Stimulated activated CD4-positive, alpha-beta T cell treated with anti-CD3 and anti-CD28 coated beads, Interleukin-15, amount 100 ng/mL, for 24 hours (primary cell): ENCODE results near the gene KCNH6.

Source experiments
- DNase-seq: peaks from one replicate; pipeline ENCODE4 v3.0.0-alpha.2; 2020

The KCNH6 gene

GRCh38 chr17:63534816-63535455 lies 11.8 kb downstream of the KCNH6 start:
- DNase-seq, result no peak

DNA sequence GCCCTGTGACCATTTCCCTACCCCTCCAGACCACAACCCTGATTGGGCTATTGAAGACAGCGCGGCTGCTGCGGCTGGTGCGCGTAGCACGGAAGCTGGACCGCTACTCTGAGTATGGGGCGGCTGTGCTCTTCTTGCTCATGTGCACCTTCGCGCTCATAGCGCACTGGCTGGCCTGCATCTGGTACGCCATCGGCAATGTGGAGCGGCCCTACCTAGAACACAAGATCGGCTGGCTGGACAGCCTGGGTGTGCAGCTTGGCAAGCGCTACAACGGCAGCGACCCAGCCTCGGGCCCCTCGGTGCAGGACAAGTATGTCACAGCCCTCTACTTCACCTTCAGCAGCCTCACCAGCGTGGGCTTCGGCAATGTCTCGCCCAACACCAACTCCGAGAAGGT lies 12.5 kb downstream of the KCNH6 start:
- DNase-seq, result no peak

DNA sequence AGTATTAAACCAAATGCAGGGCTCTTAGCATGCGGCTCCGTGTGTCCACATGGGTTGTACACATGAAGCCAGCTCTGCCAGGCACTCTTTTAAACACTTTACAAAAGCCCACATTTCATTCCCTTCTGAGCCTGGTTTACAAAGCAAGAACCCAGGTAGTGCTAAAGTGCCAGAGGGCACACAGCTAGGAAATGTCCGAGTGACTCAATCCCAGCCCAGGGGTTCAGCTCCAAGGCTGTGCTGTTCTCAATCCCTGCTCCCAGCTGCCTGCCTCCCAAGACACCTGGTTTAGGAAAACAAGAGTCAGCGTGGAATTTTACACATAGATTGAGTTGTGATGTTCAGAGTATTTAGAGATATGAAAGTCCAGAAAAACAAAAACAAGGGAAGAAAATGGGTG lies 13.8 kb downstream of the KCNH6 start:
- no peak for DNase-seq

DNA sequence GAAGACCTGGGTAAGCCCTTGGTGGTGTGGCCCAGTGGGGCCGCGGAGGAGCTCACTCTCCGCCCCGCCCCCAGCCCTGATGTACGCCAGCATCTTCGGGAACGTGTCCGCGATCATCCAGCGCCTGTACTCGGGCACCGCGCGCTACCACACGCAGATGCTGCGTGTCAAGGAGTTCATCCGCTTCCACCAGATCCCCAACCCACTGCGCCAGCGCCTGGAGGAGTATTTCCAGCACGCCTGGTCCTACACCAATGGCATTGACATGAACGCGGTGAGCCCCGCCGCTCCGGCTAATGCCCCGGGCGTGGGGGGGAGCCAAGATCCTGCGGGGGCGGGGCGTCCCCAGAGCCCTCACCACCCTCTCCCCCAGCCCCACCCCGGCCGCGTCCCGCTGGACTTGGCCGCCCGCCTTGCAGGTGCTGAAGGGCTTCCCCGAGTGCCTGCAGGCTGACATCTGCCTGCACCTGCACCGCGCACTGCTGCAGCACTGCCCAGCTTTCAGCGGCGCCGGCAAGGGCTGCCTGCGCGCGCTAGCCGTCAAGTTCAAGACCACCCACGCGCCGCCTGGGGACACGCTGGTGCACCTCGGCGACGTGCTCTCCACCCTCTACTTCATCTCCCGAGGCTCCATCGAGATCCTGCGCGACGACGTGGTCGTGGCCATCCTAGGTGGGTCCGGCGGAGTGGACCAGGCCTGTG lies 15.0 kb downstream of the KCNH6 start:
- DNase-seq, result peak; percentile 32

- no peak for DNase-seq
Measured at GRCh38 chr17:63538693-63539595, 15.8 kb downstream of the KCNH6 start.

DNA sequence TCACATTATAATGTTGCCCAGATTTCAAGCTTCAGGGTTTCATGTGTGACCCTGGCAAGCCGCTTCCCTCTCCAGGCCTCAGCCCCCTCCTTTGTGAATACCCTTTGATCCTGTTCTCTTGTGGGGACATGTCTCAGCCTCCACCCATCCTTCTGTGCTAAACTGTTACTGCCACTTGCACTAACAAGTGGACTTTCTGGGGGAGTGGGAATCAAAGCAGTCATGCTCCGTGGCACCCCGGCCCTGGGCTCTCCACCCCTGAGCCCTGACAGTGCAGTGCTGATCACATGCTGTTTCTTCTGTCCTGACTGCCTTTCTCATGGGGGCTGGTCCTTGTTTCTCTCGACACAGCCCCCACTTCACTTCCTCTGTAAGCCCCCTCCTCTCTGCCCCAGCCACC lies 17.4 kb downstream of the KCNH6 start:
- DNase-seq, result no peak

DNA sequence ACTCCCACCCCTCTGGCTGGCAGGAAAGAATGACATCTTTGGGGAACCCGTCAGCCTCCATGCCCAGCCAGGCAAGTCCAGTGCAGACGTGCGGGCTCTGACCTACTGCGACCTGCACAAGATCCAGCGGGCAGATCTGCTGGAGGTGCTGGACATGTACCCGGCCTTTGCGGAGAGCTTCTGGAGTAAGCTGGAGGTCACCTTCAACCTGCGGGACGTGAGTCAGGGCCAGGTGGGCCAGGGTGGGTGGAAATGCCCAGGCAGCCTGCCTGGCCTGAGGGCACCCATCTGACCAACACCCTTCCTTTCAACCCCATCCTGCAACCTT lies 19.0 kb downstream of the KCNH6 start:
- DNase-seq, result no peak

- DNase-seq, result no peak
Measured at GRCh38 chr17:63542942-63543821, 20.0 kb downstream of the KCNH6 start.

DNA sequence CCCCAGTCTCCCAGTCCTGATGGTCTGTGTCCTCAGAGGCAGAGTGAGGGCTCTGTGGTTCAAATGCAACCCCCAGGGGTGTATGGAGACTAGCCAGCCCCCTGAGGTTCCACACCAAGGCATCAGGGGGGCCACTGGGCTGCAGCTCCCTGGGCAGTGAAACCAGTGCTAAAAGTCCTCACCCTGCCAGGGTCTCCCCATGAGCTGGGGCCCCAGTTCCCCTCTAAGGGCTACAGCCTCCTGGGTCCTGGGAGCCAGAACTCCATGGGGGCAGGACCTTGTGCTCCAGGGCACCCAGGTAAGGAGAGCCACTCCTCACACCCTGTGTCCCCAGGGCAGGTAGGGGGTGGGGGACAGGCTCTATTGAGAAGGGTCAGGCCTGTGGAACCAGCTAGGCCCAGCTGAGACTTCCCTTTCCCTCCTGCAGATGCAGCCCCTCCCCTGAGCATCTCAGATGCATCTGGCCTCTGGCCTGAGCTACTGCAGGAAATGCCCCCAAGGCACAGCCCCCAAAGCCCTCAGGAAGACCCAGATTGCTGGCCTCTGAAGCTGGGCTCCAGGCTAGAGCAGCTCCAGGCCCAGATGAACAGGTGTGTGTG lies 20.8 kb downstream of the KCNH6 start:
- DNase-seq, result no peak

GRCh38 chr17:63544467-63545301 lies 21.5 kb downstream of the KCNH6 start:
- DNase-seq, result no peak

DNA sequence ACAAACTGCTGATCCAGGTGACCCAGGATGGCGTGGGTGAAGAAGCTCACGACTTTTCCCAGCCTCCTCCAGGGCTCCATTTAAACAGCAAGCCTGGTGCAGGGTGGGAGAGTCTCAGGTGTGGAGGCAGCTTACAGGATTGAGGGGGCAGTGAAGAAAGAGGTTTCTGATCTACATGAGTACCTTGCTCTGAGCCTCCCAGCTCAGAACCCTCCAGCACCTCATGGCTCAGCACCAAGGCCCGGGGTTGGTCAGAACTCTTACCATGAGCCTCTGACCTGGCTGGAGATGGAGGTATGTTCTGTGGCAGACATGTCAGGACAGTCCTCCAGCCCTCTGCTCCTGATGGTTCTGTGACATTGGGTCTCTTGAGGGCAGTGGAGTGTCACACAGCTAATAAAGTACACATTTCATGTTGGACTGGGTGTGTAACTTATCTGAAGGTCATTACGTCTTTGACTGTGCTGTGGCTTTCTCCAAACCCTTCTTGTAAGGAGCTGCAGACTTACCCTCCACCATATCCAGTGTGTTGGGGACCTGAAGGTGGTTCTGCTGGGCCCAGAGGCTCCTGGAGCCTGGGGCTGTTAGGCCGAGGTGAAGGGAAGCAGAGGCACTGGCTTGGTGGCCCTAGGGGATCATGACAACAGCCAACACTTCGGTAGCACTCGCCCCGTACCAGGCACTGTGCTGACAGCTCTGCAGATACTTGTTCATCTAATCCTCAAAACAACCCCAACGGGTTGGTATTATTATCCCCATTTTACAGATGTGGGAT lies 23.3 kb downstream of the KCNH6 start:
- no peak for DNase-seq

GRCh38 chr17:63547083-63547523 lies 23.9 kb downstream of the KCNH6 start:
- no peak for DNase-seq

GRCh38 chr17:63549289-63549945 lies 26.3 kb downstream of the KCNH6 start:
- DNase-seq, result no peak

DNA sequence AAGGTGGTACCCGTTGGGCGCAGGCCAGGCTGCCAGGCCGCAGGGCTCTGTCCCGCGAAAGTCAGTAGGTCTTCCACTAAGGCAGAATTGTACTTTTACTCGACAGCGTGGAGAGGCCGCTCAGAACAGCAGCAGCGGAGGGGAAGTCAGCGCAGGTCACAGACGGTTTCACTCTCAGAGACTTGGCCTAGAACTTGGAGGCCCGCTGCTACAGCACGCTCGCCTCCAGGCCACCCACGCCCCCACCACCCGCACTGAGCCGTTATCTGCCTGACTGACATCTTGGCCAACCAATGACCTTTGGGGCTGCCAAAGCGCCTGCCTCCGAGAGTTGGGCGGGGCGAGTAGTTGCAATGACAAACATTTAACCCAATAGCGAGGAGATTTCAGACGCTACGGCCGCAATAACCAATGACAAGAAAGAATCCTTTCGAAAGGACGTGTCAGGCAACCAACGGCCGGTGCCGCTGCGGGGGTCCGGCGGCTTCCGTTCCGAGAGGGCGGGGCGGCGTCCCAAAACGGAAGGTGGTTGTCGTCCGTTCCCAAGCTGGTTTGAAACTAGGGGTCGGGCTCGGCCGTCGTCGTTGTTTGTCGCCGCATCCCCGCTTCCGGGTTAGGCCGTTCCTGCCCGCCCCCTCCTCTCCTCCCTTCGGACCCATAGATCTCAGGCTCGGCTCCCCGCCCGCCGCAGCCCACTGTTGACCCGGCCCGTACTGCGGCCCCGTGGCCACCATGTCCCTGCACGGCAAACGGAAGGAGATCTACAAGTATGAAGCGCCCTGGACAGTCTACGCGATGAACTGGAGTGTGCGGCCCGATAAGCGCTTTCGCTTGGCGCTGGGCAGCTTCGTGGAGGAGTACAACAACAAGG lies 27.0 kb downstream of the KCNH6 start, which contains the start of gene DCAF7:
DCAF7 (plus strand) TSS at position 532 of the 871 bp plus-strand sequence; CDS start at position 733, 201 bp downstream.
- DNase-seq, result peak; percentile 100

- peak; percentile 41 for DNase-seq
Measured at GRCh38 chr17:63550817-63551639, 27.9 kb downstream of the KCNH6 start.

GRCh38 chr17:63552211-63552610 lies 29.1 kb downstream of the KCNH6 start:
- DNase-seq, result no peak

DNA sequence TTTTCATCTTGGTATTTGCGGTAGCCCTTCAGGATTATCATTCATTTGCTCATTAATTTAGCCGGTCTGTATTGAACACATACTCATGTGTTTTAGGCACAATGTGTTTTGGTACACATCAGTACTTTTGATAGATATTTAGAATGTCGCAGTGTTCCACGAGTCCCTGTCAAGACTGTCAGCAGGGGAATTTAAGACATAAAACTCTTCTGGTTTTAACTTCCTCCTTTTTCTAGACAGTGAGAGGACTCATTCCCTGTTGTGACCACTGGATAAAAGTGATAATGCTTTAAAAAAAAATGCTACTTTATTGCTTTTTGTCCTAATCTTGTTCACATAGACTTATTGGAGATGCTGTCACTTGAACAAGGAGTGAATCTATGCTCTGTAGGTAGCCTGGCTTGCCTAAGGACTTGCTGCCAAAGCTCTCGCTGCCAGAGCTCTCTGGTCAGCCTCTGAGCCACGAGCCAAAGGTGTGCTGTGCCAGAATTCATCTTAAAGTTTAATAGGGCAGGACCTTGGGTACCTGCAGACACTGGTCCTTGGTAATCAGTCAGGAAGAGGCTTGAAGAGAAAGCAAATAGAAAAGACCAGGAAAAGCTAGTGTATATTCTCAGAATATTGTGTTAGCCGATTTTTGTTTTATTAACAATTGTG lies 32.5 kb downstream of the KCNH6 start:
- no peak for DNase-seq
